Nephron (organoid): ENCODE results near the gene SELENON.

ENCODE experiments used
- H3K27ac Mint-ChIP-seq, 3 experiments: 2 replicates each; pipeline ENCODE4 v1.8.0; 2020; ENCODE audit warnings: mixed read lengths in 3 of 3, mild to moderate bottlenecking in 2 of 3, moderate library complexity in 1 of 3
- H3K27me3 Mint-ChIP-seq: 2 replicates; pipeline ENCODE4 v1.8.0; 2021; ENCODE audit warnings: low read depth, mild to moderate bottlenecking, moderate library complexity, mixed read lengths
- H3K36me3 Mint-ChIP-seq: 2 replicates; pipeline ENCODE4 v1.8.0; 2020; ENCODE audit warnings: low read depth, mixed read lengths
- H3K4me1 Mint-ChIP-seq: 2 replicates; pipeline ENCODE4 v1.8.0; 2020; ENCODE audit warnings: mixed read lengths
- H3K4me3 Mint-ChIP-seq, 3 experiments: 2 replicates each; pipeline ENCODE4 v1.8.0; 2020; ENCODE audit warnings: mild to moderate bottlenecking in 3 of 3, mixed read lengths in 3 of 3, moderate library complexity in 2 of 3
- H3K9me3 Mint-ChIP-seq: 2 replicates; pipeline ENCODE4 v1.8.0; 2020; ENCODE audit warnings: mixed read lengths
- CTCF ChIP-seq, 3 experiments: fragments of 200-600 bp; sonication (generic); IDR thresholded peaks; one replicate each; pipeline ENCODE4 v1.5.0; 2021; ENCODE audit warnings: antibody characterized with exemption in 3 of 3; ENCODE audit not compliant: unreplicated experiment in 3 of 3

The SELENON gene

GRCh38 chr1:25816112-25816718 lies 16.2 kb downstream of the SELENON start:
- Mint-ChIP-seq H3K27me3 (no peaks in the 10 kb centered on the region), H3K27ac (no peak overlapping the region), H3K36me3 (peaks cover 17% of the 10 kb centered on the region), H3K4me1 (peaks cover 24% of the 10 kb centered on the region), H3K4me3 (peak overlapping the region in 2 of 3 experiments; percentile 10 to 48), H3K9me3 (no peaks in the 10 kb centered on the region)
- TF ChIP-seq CTCF (IDR thresholded peaks at IDR 0.05; ENCODE audit: unreplicated experiment in 3 of 3), result no peak

- H3K4me3 Mint-ChIP-seq, result peak overlapping the region; percentile 98 to 99 (median 98)
- H3K36me3 Mint-ChIP-seq, result peaks cover 14% of the 10 kb centered on the region
- peak overlapping the region; percentile 99 to 100 (median 100) for H3K27ac Mint-ChIP-seq
- H3K9me3 Mint-ChIP-seq, result no peaks in the 10 kb centered on the region
- H3K4me1 Mint-ChIP-seq, result peaks cover 37% of the 10 kb centered on the region
- TF ChIP-seq CTCF (IDR thresholded peaks at IDR 0.05; ENCODE audit: unreplicated experiment in 3 of 3), result peak in 1 of 3 experiments; percentile 14
- no peaks in the 10 kb centered on the region for H3K27me3 Mint-ChIP-seq
Observed at GRCh38 chr1:25817840-25818501, 18.0 kb downstream of the SELENON start.

GRCh38 chr1:25818569-25818968 lies 18.6 kb downstream of the SELENON start:
- peaks cover 10% of the 10 kb centered on the region for H3K36me3 Mint-ChIP-seq
- no peaks in the 10 kb centered on the region for H3K27me3 Mint-ChIP-seq
- TF ChIP-seq CTCF (IDR thresholded peaks at IDR 0.05; ENCODE audit: unreplicated experiment in 3 of 3), result no peak
- peaks cover 37% of the 10 kb centered on the region for H3K4me1 Mint-ChIP-seq
- H3K9me3 Mint-ChIP-seq, result no peaks in the 10 kb centered on the region
- H3K4me3 Mint-ChIP-seq, result peak overlapping the region; percentile 98 to 99 (median 98)
- H3K27ac Mint-ChIP-seq, result peak overlapping the region; percentile 99 to 100 (median 100)

- TF ChIP-seq CTCF (IDR thresholded peaks at IDR 0.05; ENCODE audit: unreplicated experiment in 3 of 3), result no peak
- H3K4me1 Mint-ChIP-seq, result peaks cover 37% of the 10 kb centered on the region
- H3K9me3 Mint-ChIP-seq, result no peaks in the 10 kb centered on the region
- no peaks in the 10 kb centered on the region for H3K27me3 Mint-ChIP-seq
- peaks cover 9% of the 10 kb centered on the region for H3K36me3 Mint-ChIP-seq
- peak within 1 kb of the TSS; percentile 99 to 100 (median 100) for H3K27ac Mint-ChIP-seq
- H3K4me3 Mint-ChIP-seq, result peak within 1 kb of the TSS; percentile 98 to 99 (median 98)
Observed at GRCh38 chr1:25819491-25820246, 19.7 kb downstream of the SELENON start, which contains the start of gene MTFR1L. Gene MTFR1L (plus strand): TSS chr1:25819954. CDS start chr1:25823105, 3,151 bp downstream.

GRCh38 chr1:25820247-25821111 lies 20.5 kb downstream of the SELENON start:
- no peak for TF ChIP-seq CTCF (IDR thresholded peaks at IDR 0.05; ENCODE audit: unreplicated experiment in 3 of 3)
- Mint-ChIP-seq H3K27ac (peak overlapping the region; percentile 91 to 100 (median 94)), H3K9me3 (no peaks in the 10 kb centered on the region), H3K4me3 (peak overlapping the region; percentile 98 to 99 (median 98)), H3K4me1 (peaks cover 37% of the 10 kb centered on the region), H3K27me3 (no peaks in the 10 kb centered on the region), H3K36me3 (peaks cover under 1% of the 10 kb centered on the region)
